Panc1 (cell line): ENCODE results near the gene ACSL6. TPM values are rescaled to one million over a fixed set of nuclear protein-coding genes. Genes with fewer than 3 reads are reported as not detected.

Experiments used
- ATAC-seq: fragments of 200-7000 bp; cut with Tn5 transposase; 2 replicates; pipeline ENCODE4 v1.9.1; 2020; ENCODE audit warnings: mild to moderate bottlenecking, moderate library complexity
- BruUV-seq: library from RNA; stranded (reverse); fragments of 400-500 nt; replicated peaks from 2 replicates; lab custom pipeline; 2021; lab: Mats Ljungman, UMichigan
- CTCF ChIA-PET: fragments of 300-600 bp; sonication (Branson Sonifier 250); formaldehyde crosslinking; loops from one replicate; lab custom pipeline; 2022; ENCODE audit warnings: antibody characterized with exemption; lab: Charles Lee
- POLR2A ChIA-PET: fragments of 300-600 bp; sonication (Branson Sonifier 250); formaldehyde crosslinking; loops from one replicate; lab custom pipeline; 2022; ENCODE audit warnings: antibody characterized with exemption; lab: Charles Lee
- DNase-seq: peaks from one replicate; pipeline ENCODE4 v3.0.0-alpha.2; 2010; ENCODE audit warnings: low read depth, low spot score
- H3K27ac ChIP-seq: 2 replicates; pipeline ENCODE4 v1.5.1; 2011; ENCODE audit warnings: mild to moderate bottlenecking, low read length, inconsistent platforms
- H3K27me3 ChIP-seq: fragments of 200-500 bp; sonication (Bioruptor generic); 2 replicates; pipeline ENCODE4 v1.6.0; 2014; ENCODE audit warnings: low read length, inconsistent platforms; ENCODE audit not compliant: control insufficient read depth, insufficient read depth
- H3K36me3 ChIP-seq: fragments of 200-500 bp; sonication (Bioruptor generic); 2 replicates; pipeline ENCODE4 v1.5.1; 2014; ENCODE audit warnings: inconsistent platforms, mild to moderate bottlenecking, low read length, moderate library complexity; ENCODE audit not compliant: control insufficient read depth, insufficient read depth
- H3K4me1 ChIP-seq: 2 replicates; pipeline ENCODE4 v1.5.1; 2011; ENCODE audit warnings: inconsistent platforms, mild to moderate bottlenecking, low read length, moderate library complexity; ENCODE audit not compliant: control insufficient read depth, insufficient read depth
- H3K4me3 ChIP-seq, 2 experiments: 2 replicates each; pipeline ENCODE4 v1.5.1; 2011 to 2012; ENCODE audit warnings: low read depth in 2 of 2, low read length in 2 of 2, mild to moderate bottlenecking in 2 of 2, inconsistent platforms in 1 of 2, moderate library complexity in 1 of 2
- H3K9me3 ChIP-seq: fragments of 200-500 bp; sonication (Bioruptor generic); 2 replicates; pipeline ENCODE4 v1.5.1; 2014; ENCODE audit warnings: low read depth, mild to moderate bottlenecking, inconsistent platforms, low read length, moderate library complexity; ENCODE audit not compliant: control insufficient read depth, insufficient read depth
- POLR2AphosphoS5 ChIP-seq: IDR thresholded peaks from 2 replicates; pipeline ENCODE4 v1.6.1; 2012; ENCODE audit warnings: mild to moderate bottlenecking, low read depth, low read length, moderate library complexity
- REST ChIP-seq, 2 experiments: IDR thresholded peaks; 2 replicates each; pipeline ENCODE4 v1.6.1; 2011 to 2012; ENCODE audit warnings: low read depth in 2 of 2, control low read depth in 1 of 2, low read length in 1 of 2, mild to moderate bottlenecking in 1 of 2, moderate library complexity in 1 of 2; ENCODE audit not compliant: insufficient read depth in 1 of 2
- SIN3A ChIP-seq: IDR thresholded peaks from 2 replicates; pipeline ENCODE4 v1.6.1; 2012; ENCODE audit warnings: low read depth, mild to moderate bottlenecking, low read length, moderate library complexity, borderline replicate concordance; ENCODE audit not compliant: insufficient read depth
- TCF7L2 ChIP-seq: IDR thresholded peaks from 2 replicates; pipeline ENCODE4 v1.6.1; 2011; ENCODE audit warnings: mild to moderate bottlenecking, low read depth, low read length, inconsistent platforms
- in situ Hi-C: cut with HindIII; loops from 2 replicates; pipeline ENCODE4 v1.10.0; 2016; ENCODE audit warnings: low sequenced_read_pairs, low pct_unique_long_range_greater_than_20kb
- intact Hi-C: fragments of 100-400 bp; cut with micrococcal nuclease; formaldehyde crosslinking; loops from one replicate; pipeline ENCODE4 v1.10.0; 2022; ENCODE audit not compliant: unreplicated experiment
- total RNA-seq: library from RNA; stranded (reverse); gene quantifications from one replicate; pipeline ENCODE4 v1.2.1, GENCODE V29; 2021; ENCODE audit not compliant: unreplicated experiment
- TF ChIP-seq, protein P1 (sequence below): fragments of 450-650 bp; IDR thresholded peaks from 2 replicates; pipeline ENCODE4 v1.5.1; 2017; ENCODE audit warnings: mild to moderate bottlenecking

Gene ACSL6
- total RNA-seq, 1 experiment from 2014 or later = 0.18 TPM

GRCh38 chr5:132027027-132027426 is 15.6 kb upstream of the ACSL6 start:
- in situ Hi-C loops (no loop called here), intact Hi-C loops (no loop called here)
- CTCF ChIA-PET = no interaction called here
- Histone ChIP-seq H3K36me3 (no peaks in the 10 kb centered on the region), H3K27ac (no peak overlapping the region), H3K27me3 (peaks cover 3% of the 10 kb centered on the region; the same call in 1 of the 2 replicates), H3K9me3 (no peaks in the 10 kb centered on the region), H3K4me3 (no peak overlapping the region), H3K4me1 (no peaks in the 10 kb centered on the region)
- ATAC-seq (no peak), DNase-seq (no peak)
- TF ChIP-seq SIN3A (no peak), POLR2AphosphoS5 (no peak), REST (IDR thresholded peaks at IDR 0.05; ENCODE audit: insufficient read depth in 1 of 2, low read depth in 2 of 2, low read length in 1 of 2) (no peak), TCF7L2 (no peak)
- TF ChIP-seq, protein P1, sequence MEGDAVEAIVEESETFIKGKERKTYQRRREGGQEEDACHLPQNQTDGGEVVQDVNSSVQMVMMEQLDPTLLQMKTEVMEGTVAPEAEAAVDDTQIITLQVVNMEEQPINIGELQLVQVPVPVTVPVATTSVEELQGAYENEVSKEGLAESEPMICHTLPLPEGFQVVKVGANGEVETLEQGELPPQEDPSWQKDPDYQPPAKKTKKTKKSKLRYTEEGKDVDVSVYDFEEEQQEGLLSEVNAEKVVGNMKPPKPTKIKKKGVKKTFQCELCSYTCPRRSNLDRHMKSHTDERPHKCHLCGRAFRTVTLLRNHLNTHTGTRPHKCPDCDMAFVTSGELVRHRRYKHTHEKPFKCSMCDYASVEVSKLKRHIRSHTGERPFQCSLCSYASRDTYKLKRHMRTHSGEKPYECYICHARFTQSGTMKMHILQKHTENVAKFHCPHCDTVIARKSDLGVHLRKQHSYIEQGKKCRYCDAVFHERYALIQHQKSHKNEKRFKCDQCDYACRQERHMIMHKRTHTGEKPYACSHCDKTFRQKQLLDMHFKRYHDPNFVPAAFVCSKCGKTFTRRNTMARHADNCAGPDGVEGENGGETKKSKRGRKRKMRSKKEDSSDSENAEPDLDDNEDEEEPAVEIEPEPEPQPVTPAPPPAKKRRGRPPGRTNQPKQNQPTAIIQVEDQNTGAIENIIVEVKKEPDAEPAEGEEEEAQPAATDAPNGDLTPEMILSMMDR = no peak
- POLR2A ChIA-PET = no interaction called here
- BruUV-seq = no TSS peak

DNA sequence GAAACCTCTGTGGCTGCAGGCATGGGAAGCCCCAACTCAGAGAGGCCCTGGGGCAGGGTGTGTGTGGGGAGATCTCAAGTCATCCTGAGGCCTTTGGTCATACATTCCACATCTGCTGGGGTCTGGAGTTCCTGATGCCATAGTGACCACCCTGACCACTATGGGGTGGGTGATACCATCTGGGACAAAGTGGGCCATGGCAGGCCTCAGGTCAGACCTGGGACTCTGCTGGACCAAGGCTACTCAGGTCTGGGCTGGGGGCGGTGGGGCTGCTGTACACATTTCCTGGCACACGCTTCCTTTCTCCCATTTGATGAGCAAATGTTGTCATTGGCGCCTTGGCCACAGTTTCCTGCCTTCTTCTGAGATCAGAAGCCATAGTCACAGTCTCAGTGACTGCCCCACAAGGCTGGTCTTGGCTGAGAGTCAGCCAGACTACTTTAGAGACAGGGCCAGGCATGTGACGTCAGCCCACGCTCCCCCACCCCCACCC is 15.1 kb upstream of the ACSL6 start:
- intact Hi-C loops (no loop called here), in situ Hi-C loops (no loop called here)
- Histone ChIP-seq H3K27ac (no peak overlapping the region), H3K36me3 (no peaks in the 10 kb centered on the region), H3K9me3 (no peaks in the 10 kb centered on the region), H3K4me1 (no peaks in the 10 kb centered on the region), H3K27me3 (peaks cover 3% of the 10 kb centered on the region; the same call in 1 of the 2 replicates), H3K4me3 (no peak overlapping the region)
- no peak for ATAC-seq
- no peak for DNase-seq
- TF ChIP-seq POLR2AphosphoS5 (no peak), TCF7L2 (no peak), SIN3A (no peak), REST (IDR thresholded peaks at IDR 0.05; ENCODE audit: insufficient read depth in 1 of 2, low read depth in 2 of 2, low read length in 1 of 2) (no peak)
- TF ChIP-seq, protein P1 = no peak
- BruUV-seq = no TSS peak
- CTCF ChIA-PET = no interaction called here
- POLR2A ChIA-PET = no interaction called here
